Endodermal cell (in vitro differentiated cells): ENCODE data around the gene TFAP2A. TPM values are rescaled to one million over a fixed set of nuclear protein-coding genes. Genes with fewer than 3 reads are reported as not detected.

Experiments
- DNase-seq: peaks from one replicate; pipeline ENCODE4 v3.0.0-alpha.2; 2017
- H3K27ac ChIP-seq: 2 replicates; pipeline ENCODE4 v1.5.1; 2013; ENCODE audit warnings: mild to moderate bottlenecking, low read depth, low read length, moderate library complexity
- H3K27me3 ChIP-seq: 2 replicates; pipeline ENCODE4 v1.6.1; 2013; ENCODE audit warnings: mild to moderate bottlenecking, low read length, moderate library complexity; ENCODE audit not compliant: insufficient read depth, control insufficient read depth, poor library complexity, severe bottlenecking
- H3K36me3 ChIP-seq: 2 replicates; pipeline ENCODE4 v1.7.0; 2013; ENCODE audit warnings: mild to moderate bottlenecking, low read length, moderate library complexity; ENCODE audit not compliant: control insufficient read depth, insufficient read depth
- H3K4me1 ChIP-seq: one replicate; pipeline ENCODE4 v1.7.0; 2013; ENCODE audit warnings: low read length; ENCODE audit not compliant: control insufficient read depth, insufficient read depth
- H3K4me3 ChIP-seq: 2 replicates; pipeline ENCODE4 v1.5.1; 2013; ENCODE audit warnings: mild to moderate bottlenecking, low read length, moderate library complexity
- H3K9ac ChIP-seq: 2 replicates; pipeline ENCODE4 v1.6.1; 2013; ENCODE audit warnings: mild to moderate bottlenecking, low read length, moderate library complexity; ENCODE audit not compliant: poor library complexity, severe bottlenecking; ENCODE audit errors: extremely low read depth
- H3K9me3 ChIP-seq: 2 replicates; pipeline ENCODE4 v1.6.1; 2013; ENCODE audit warnings: mild to moderate bottlenecking, low read length, moderate library complexity; ENCODE audit not compliant: control insufficient read depth
- H3K27ac Mint-ChIP-seq: 2 replicates; pipeline ENCODE4 v1.8.0; 2020; ENCODE audit warnings: mixed read lengths
- H3K27me3 Mint-ChIP-seq: 2 replicates; pipeline ENCODE4 v1.8.0; 2021; ENCODE audit warnings: mild to moderate bottlenecking, mixed read lengths; ENCODE audit not compliant: insufficient read depth
- H3K36me3 Mint-ChIP-seq: 2 replicates; pipeline ENCODE4 v1.8.0; 2020; ENCODE audit warnings: low read depth, mixed read lengths
- H3K4me1 Mint-ChIP-seq: 2 replicates; pipeline ENCODE4 v1.8.0; 2020; ENCODE audit warnings: mixed read lengths
- H3K4me3 Mint-ChIP-seq: 2 replicates; pipeline ENCODE4 v1.8.0; 2020; ENCODE audit warnings: mild to moderate bottlenecking, moderate library complexity, mixed read lengths
- H3K9me3 Mint-ChIP-seq: 2 replicates; pipeline ENCODE4 v1.8.0; 2020; ENCODE audit warnings: mild to moderate bottlenecking, mixed read lengths
- WGBS, 2 experiments: methylation state at CpG; one replicate each; pipeline versions ENCODE4 v1.1.5 to v1.1.7; 2013; ENCODE audit warnings: missing lambda C conversion rate in 2 of 2, mixed read lengths in 1 of 2; ENCODE audit not compliant: insufficient coverage in 1 of 2, insufficient read length in 1 of 2; 5-methylcytosine and 5-hydroxymethylcytosine counted together
- total RNA-seq, 2 donors: library from RNA; stranded (reverse); fragmentation: NEBNext Ultra II Directional in 1 of 2; extraction: Animal tissue kit (Norgen Biotek cat#: 25700) in 1 of 2; gene quantifications; 2 replicates in 1 of 2; 3 replicates in 1 of 2; pipeline ENCODE4 v1.2.1, GENCODE V29; 2021
- TF ChIP-seq, protein P1 (sequence below): fragments of 200-600 bp; sonication (generic); conservative IDR thresholded peaks from 2 replicates; pipeline ENCODE4 v1.5.0; 2021; ENCODE audit warnings: antibody characterized with exemption, mild to moderate bottlenecking

TFAP2A gene
- total RNA-seq, 2 donors from 2014 or later = 0.51 to 0.69 TPM

DNA sequence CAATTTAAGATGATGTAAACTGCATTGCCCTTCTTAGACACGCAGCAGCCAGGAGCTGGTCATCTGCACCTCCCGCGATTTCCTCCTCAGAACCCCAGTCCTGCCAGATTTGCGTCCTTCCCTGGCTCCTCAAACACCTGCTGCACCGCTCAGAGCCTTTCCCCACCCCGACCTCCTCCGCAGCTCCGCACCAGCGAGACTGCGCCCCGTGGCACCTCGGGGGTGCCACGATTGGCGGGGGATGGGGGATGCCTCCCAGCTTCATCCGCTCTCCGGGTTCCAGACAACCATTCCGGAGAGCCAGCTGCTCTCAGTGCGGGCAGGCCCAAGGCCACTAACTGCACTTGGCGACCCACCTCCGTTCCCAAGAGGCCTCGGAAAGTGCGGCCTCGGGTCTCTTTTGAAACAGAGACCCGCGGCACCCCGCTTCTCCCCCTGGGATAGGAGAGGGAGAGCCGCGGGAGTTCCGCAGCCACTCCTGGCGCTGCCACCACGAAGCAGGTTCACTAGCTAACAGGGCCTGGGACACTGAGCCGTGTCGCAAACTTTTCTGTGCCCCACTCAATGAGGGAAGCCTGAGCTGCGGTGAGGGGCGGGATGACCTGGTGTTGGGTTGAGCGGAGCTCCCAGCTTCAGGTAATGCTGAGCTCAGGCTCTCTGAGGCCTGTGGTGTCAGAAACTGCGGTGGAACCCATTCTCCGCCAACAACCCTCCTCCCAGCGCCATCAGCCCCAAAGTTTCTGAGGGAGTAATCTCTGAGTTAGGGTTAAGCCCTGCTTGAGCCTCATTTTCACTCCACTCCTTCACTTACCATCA is 7.3 kb upstream of the TFAP2A start:
- Mint-ChIP-seq H3K9me3 (no peaks in the 10 kb centered on the region), H3K27ac (no peak overlapping the region)
- WGBS, 2 experiments = 4 to 5% methylated on average over 20 to 39 of the region's 39 CpGs

DNA sequence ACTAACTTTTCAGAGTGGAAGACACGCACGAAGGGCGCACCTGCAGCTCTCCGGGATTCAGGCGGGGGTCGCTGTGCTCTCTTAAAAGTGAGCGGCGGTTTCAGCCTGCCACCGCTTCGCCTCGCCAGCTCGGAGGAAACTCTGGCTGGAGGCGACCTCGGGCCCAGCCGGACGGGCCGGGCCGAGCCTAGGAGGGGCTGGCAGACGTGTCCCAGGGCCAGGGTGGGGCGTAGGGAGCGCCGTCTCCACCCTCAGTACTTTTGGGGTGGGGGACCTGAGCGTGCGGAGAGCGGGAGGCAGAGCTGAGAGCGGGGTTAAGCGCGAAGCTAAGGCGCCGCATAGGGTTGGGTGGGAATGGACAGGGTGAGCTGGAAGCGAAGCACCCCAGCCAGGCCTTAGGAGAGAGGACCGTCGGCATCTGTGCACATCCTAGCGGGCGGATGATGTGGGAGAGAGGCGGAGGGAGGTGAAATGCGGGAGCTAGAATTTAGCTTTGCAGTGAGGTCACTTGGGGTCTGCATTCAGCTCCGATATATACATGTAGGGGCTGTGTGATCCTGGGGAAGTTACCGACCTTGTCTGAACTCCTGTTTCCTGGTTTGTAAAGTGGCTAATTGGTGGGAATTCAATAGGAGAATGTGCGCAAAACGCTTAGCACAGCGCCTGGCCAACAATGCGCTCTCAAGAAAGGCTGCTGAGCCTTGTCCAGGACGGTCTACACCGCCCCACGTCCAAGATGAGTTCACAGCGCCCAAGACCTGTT is 6.5 kb upstream of the TFAP2A start:
- Histone ChIP-seq H3K27ac (no peak overlapping the region), H3K4me3 (no peak overlapping the region), H3K4me1 (peaks cover 9% of the 10 kb centered on the region), H3K9me3 (no peaks in the 10 kb centered on the region), H3K36me3 (no peaks in the 10 kb centered on the region), H3K9ac (no peak overlapping the region), H3K27me3 (peaks cover 100% of the 10 kb centered on the region)
- 2 to 3% methylated on average over 39 to 47 of the region's 47 CpGs for WGBS, 2 experiments
- no peaks in the 10 kb centered on the region for H3K9me3 Mint-ChIP-seq
- H3K4me3 Mint-ChIP-seq = peak overlapping the region; percentile 19
- H3K36me3 Mint-ChIP-seq = no peaks in the 10 kb centered on the region
- peaks cover 99% of the 10 kb centered on the region for H3K27me3 Mint-ChIP-seq
- H3K27ac Mint-ChIP-seq = no peak overlapping the region
- TF ChIP-seq, protein P1, sequence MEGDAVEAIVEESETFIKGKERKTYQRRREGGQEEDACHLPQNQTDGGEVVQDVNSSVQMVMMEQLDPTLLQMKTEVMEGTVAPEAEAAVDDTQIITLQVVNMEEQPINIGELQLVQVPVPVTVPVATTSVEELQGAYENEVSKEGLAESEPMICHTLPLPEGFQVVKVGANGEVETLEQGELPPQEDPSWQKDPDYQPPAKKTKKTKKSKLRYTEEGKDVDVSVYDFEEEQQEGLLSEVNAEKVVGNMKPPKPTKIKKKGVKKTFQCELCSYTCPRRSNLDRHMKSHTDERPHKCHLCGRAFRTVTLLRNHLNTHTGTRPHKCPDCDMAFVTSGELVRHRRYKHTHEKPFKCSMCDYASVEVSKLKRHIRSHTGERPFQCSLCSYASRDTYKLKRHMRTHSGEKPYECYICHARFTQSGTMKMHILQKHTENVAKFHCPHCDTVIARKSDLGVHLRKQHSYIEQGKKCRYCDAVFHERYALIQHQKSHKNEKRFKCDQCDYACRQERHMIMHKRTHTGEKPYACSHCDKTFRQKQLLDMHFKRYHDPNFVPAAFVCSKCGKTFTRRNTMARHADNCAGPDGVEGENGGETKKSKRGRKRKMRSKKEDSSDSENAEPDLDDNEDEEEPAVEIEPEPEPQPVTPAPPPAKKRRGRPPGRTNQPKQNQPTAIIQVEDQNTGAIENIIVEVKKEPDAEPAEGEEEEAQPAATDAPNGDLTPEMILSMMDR = peak; percentile 85
- peaks cover 48% of the 10 kb centered on the region for H3K4me1 Mint-ChIP-seq
- peak; percentile 87 for DNase-seq

More for the DNA sequence above, 7.3 kb upstream of the TFAP2A start:
- no peak overlapping the region for H3K4me3 Mint-ChIP-seq
- H3K36me3 ChIP-seq = no peaks in the 10 kb centered on the region
- peaks cover 46% of the 10 kb centered on the region for H3K4me1 Mint-ChIP-seq
- H3K4me3 ChIP-seq = no peak overlapping the region
- no peak overlapping the region for H3K9ac ChIP-seq
- H3K4me1 ChIP-seq = peaks cover 9% of the 10 kb centered on the region
- H3K9me3 ChIP-seq = no peaks in the 10 kb centered on the region
- peak; percentile 64 for DNase-seq
- H3K27ac ChIP-seq = no peak overlapping the region
- TF ChIP-seq, protein P1 = no peak
- no peaks in the 10 kb centered on the region for H3K36me3 Mint-ChIP-seq
- H3K27me3 Mint-ChIP-seq = peaks cover 99% of the 10 kb centered on the region
- peaks cover 100% of the 10 kb centered on the region for H3K27me3 ChIP-seq

DNA sequence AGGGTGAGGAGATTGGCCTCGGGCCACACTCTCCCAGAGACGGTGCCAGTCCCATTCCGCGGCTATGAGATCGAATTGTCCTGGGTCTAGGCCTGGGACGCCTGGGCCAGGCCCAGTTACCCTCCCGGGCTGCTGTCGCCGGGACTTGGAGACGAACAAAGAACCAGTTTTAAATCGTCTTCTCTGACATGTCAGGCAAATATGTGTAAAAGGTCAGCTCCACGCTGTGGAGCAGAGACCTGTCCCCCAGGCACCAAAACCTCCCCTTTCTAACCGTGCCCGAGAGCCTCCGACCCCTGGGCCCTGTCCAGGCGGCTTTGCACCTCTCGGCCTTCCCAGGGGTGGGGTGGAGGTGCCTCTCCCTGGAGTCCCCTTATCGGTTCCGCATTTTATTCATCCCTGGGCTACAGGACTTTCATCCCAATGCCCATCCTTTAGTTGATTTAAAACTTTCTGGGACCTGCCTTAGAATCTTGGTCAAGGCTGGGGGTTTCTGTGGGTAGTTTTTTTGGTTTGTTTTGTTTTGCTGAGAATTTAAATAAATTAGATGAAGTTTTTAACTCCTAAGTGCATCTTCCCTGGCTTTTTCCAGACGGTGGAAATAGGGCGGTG is 5.8 kb upstream of the TFAP2A start:
- Mint-ChIP-seq H3K27me3 (peaks cover 100% of the 10 kb centered on the region), H3K9me3 (no peaks in the 10 kb centered on the region), H3K36me3 (no peaks in the 10 kb centered on the region), H3K4me1 (peaks cover 49% of the 10 kb centered on the region), H3K4me3 (peak overlapping the region; percentile 48), H3K27ac (no peak overlapping the region)
- TF ChIP-seq, protein P1 = no peak
- Histone ChIP-seq H3K9me3 (no peaks in the 10 kb centered on the region), H3K27me3 (peaks cover 100% of the 10 kb centered on the region), H3K36me3 (no peaks in the 10 kb centered on the region), H3K9ac (no peak overlapping the region), H3K4me3 (no peak overlapping the region), H3K27ac (no peak overlapping the region), H3K4me1 (peaks cover 6% of the 10 kb centered on the region)
- DNase-seq = peak; percentile 50
- 7% methylated on average over 8 to 21 of the region's 21 CpGs for whole genome bisulfite sequencing, 2 experiments
